Fibroblast of villous mesenchyme (primary cell): ENCODE measurements around the gene RCBTB1. TPM values are rescaled to one million over a fixed set of nuclear protein-coding genes. Genes with fewer than 3 reads are reported as not detected.
"Not testable (repeated sequence)": the region's sequence is repeated elsewhere in the genome, so short reads cannot be mapped to it uniquely, and the experiment has no call there.

Experiments
- DNase-seq: peaks from one replicate; pipeline ENCODE4 v3.0.0-alpha.2; 2010; ENCODE audit warnings: low read depth
- H3K4me3 ChIP-seq: 2 replicates; pipeline ENCODE4 v1.5.1; 2011; ENCODE audit warnings: low read depth, mild to moderate bottlenecking, low read length
- total RNA-seq: library from RNA; depleted of rRNA; stranded (reverse); fragments of >200 nt; gene quantifications from 2 replicates; pipeline ENCODE4 v1.2.3, GENCODE V29; 2012
- TF ChIP-seq, protein P1 (sequence below): IDR thresholded peaks from 2 replicates; pipeline ENCODE4 v1.5.1; 2012; ENCODE audit warnings: low read depth, mild to moderate bottlenecking, low read length; ENCODE audit not compliant: insufficient read depth

RCBTB1 gene
- total RNA-seq, 1 donor = 25.5 TPM

DNA sequence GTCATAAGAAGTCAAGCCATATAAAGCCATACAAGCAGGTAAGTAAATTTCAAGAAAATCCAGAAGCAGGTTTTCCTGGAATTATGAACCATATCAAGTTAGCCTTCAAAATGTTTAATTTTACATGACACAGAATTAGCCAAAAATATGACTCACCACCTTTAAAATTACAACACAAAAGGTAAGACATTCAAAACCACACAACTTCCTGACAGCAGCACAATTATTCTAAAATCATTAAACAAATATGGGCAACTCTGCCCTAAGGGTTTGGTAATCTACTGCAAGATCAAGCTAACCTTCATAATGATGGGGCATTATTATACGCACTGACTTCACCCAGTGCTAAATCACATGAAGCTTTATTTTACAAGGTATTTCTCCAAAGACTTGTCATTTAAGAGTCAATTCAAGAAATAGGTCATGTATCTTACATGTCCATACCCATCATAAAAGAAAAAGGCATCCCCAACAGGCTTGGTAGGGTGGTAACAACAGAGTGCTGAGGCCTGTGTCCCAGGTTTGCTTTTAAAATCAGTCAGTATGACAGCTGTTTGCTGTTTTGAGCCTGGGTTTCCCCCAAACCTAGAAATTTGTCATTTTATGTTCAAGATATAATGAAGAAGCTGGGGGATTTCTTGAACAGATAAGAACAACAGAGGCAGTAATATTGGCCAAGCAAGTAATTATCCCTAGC lies 15.2 kb downstream of the RCBTB1 start:
- TF ChIP-seq, protein P1, sequence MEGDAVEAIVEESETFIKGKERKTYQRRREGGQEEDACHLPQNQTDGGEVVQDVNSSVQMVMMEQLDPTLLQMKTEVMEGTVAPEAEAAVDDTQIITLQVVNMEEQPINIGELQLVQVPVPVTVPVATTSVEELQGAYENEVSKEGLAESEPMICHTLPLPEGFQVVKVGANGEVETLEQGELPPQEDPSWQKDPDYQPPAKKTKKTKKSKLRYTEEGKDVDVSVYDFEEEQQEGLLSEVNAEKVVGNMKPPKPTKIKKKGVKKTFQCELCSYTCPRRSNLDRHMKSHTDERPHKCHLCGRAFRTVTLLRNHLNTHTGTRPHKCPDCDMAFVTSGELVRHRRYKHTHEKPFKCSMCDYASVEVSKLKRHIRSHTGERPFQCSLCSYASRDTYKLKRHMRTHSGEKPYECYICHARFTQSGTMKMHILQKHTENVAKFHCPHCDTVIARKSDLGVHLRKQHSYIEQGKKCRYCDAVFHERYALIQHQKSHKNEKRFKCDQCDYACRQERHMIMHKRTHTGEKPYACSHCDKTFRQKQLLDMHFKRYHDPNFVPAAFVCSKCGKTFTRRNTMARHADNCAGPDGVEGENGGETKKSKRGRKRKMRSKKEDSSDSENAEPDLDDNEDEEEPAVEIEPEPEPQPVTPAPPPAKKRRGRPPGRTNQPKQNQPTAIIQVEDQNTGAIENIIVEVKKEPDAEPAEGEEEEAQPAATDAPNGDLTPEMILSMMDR = no peak
- H3K4me3 ChIP-seq = no peak overlapping the region
- DNase-seq = peak; percentile 6

DNA sequence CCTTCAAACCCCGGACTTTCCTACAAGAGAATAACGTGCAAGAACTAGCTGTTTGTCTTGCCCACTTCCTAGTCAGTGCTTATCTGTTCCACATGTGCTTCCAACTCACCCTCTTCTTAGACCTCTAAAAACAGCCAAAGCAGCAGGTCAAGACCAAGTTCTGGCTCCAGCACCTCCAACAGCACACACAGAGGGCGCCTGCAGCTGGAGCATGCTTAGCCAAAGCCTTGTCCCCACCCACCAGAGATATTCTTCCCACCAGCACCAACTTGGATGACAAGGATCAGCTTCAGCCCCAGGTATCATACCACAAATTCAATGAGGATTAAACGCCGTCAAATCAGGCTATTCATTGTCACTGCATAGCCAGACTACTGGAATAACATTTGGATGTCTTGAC lies 17.9 kb downstream of the RCBTB1 start:
- TF ChIP-seq, protein P1 = no peak
- no peak for DNase-seq
- H3K4me3 ChIP-seq = no peak overlapping the region

DNA sequence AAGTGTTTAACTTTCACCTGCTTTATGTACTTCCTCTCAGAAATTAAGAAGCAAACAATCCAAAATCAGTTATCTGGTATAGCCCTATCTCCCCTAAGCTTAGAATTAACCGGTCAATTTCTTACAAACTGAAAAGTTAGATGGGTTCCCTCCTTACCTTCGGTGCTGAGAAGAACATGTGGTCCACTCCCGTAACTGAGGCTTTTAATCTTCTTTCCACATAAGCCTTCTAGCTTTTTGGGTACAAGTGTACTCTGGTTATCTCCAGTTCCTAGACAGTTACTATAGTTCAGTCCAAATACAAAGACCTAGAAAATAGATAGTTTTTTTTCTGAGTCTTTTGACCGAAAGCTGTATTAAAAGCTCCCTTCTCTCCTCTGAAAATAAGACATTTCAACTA lies 18.9 kb downstream of the RCBTB1 start:
- H3K4me3 ChIP-seq = no peak overlapping the region
- TF ChIP-seq, protein P1 = no peak
- no peak for DNase-seq

DNA sequence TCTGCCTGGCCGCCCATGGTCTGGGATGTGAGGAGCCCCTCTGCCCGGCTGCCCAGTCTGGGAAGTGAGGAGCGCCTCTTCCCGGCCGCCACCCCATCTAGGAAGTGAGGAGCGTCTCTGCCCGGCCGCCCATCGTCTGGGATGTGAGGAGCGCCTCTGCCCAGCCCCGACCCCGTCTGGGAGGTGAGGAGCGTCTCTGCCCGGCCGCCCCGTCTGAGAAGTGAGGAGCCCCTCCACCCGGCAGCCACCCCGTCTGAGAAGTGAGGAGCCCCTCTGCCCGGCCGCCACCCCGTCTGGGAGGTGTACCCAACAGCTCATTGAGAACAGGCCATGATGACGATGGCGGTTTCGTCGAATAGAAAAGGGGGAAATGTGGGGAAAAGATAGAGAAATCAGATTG lies 19.9 kb downstream of the RCBTB1 start:
- not testable (repeated sequence) for DNase-seq, H3K4me3 ChIP-seq

DNA sequence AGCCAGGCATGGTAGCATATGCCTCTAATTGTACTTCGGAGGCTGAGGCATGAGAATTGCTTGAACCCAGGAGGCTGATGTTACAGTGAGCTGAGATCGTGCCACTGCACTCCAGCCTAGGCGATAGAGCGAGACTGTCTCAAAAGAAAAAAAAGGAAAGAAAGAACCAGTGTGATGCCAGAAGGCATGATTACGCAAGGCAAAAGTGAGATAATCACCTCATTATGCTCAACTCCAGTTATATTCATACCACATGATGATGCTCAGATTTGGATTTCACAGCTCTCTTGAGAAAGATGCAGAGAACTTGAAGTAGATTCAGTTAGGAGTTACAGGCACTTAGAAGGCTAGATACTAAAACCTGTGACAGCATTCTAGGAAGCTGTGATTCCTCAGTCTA lies 21.8 kb downstream of the RCBTB1 start:
- TF ChIP-seq, protein P1 = no peak
- DNase-seq = peak; percentile 63

DNA sequence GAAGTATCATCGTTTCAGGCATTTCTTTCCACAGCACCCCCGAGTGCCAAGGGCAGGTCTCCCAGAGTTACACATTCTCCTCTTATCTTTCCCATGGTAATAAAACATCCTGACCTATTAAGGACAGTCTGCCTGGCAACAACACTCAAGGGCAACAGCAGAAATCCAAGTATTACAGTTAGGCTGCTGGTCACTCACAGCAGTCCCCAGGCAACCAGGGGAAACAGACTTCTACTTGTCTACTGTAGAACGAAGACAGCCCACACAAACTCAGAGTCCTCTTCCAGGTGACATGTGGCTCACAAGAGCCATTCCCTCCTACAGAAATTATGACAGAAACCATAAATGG lies 24.3 kb downstream of the RCBTB1 start:
- H3K4me3 ChIP-seq = no peak overlapping the region
- TF ChIP-seq, protein P1 = no peak
- peak; percentile 49 for DNase-seq

More for the DNA sequence above, 21.8 kb downstream of the RCBTB1 start:
- no peak overlapping the region for H3K4me3 ChIP-seq

- H3K4me3 ChIP-seq = no peak overlapping the region
- DNase-seq = peak; percentile 70
- TF ChIP-seq, protein P1 = peak; percentile 50
Measured at GRCh38 chr13:49560270-49561061, 24.9 kb downstream of the RCBTB1 start.
